IPS DF 6.9 (cell line): Measurements from ENCODE around the gene PTBP3.
"Not testable (repeated sequence)": the region's sequence is repeated elsewhere in the genome, so short reads cannot be mapped to it uniquely, and the experiment has no call there.

Source experiments
- DNase-seq: peaks from one replicate; pipeline ENCODE4 v3.0.0-alpha.2; 2013; ENCODE audit warnings: low read depth, low spot score
- H3K27ac ChIP-seq: one replicate; pipeline ENCODE4 v1.5.1; 2013; ENCODE audit warnings: low read length, control low read depth
- H3K27me3 ChIP-seq: 2 replicates; pipeline ENCODE4 v1.6.1; 2013; ENCODE audit warnings: mild to moderate bottlenecking, low read length; ENCODE audit not compliant: control insufficient read depth, insufficient read depth
- H3K36me3 ChIP-seq: 2 replicates; pipeline ENCODE4 v1.6.1; 2013; ENCODE audit warnings: low read length; ENCODE audit not compliant: control insufficient read depth, insufficient read depth
- H3K4me1 ChIP-seq: 2 replicates; pipeline ENCODE4 v1.6.1; 2013; ENCODE audit warnings: low read length; ENCODE audit not compliant: control insufficient read depth, insufficient read depth
- H3K4me3 ChIP-seq: 2 replicates; pipeline ENCODE4 v1.5.1; 2013; ENCODE audit warnings: mild to moderate bottlenecking, low read length
- H3K9me3 ChIP-seq: 2 replicates; pipeline ENCODE4 v1.6.1; 2013; ENCODE audit warnings: low read length, inconsistent platforms; ENCODE audit not compliant: control insufficient read depth, insufficient read depth
- WGBS: extraction: QIAGEN DNeasy Blood & Tissue Kit; methylation state at CpG from one replicate; pipeline ENCODE4 v1.1.7; 2013; ENCODE audit warnings: mixed read lengths, missing lambda C conversion rate; ENCODE audit not compliant: insufficient read length, insufficient coverage; 5-methylcytosine and 5-hydroxymethylcytosine counted together

PTBP3 gene

DNA sequence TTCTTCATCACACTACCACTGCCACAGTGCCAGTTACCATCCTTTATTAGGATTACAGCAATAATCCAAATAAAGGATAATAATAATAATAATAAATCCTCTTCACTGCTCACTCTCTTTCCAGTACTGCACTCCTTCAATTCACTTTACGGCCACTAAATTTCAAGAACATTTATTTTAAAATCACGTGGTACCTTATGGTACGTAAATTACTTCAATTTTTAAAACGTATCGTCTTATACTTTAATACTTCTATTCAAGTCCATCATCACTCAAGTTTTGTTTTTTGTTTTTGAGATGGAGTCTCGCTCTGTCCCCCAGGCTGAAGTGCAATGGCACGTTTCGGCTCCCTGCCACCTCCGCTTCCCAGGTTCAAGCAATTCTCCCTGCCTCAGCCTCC lies 36.5 kb downstream of the PTBP3 start:
- no peaks in the 10 kb centered on the region for H3K36me3 ChIP-seq
- 89% methylated on average over 4 of the region's 9 CpGs for WGBS
- H3K4me3 ChIP-seq = no peak overlapping the region
- H3K4me1 ChIP-seq = no peaks in the 10 kb centered on the region
- H3K9me3 ChIP-seq = no peaks in the 10 kb centered on the region
- DNase-seq = no peak
- H3K27me3 ChIP-seq = no peaks in the 10 kb centered on the region
- no peak overlapping the region for H3K27ac ChIP-seq

DNA sequence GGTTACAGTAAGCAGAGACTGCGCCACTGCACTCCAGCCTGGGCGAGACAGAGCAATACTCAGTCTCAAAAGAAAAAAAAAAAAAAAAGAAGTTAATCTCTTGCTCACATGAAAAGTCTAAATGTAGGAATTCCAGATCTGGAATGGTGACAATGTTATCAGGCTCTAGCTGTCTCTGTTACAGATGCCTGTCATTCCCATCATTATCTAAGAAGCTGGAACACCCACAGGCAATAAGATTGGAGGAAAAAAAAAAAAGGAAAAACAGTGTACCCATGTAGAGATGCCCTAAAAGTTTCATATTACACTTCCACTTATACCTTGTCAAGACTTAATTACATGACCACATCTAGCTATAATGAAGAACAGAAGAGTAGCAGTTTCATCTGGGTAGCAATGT lies 38.2 kb downstream of the PTBP3 start:
- no CpG with 5 or more reads among the region's 2 CpGs for WGBS
- H3K36me3 ChIP-seq = no peaks in the 10 kb centered on the region

GRCh38 chr9:112288029-112288428 lies 45.4 kb downstream of the PTBP3 start:
- H3K27me3 ChIP-seq = no peaks in the 10 kb centered on the region
- H3K36me3 ChIP-seq = no peaks in the 10 kb centered on the region
- DNase-seq = no peak
- H3K4me1 ChIP-seq = no peaks in the 10 kb centered on the region; the same call in 1 of the 2 replicates
- no peak overlapping the region for H3K27ac ChIP-seq
- no peaks in the 10 kb centered on the region for H3K9me3 ChIP-seq
- H3K4me3 ChIP-seq = no peak overlapping the region

More for the DNA sequence above, 38.2 kb downstream of the PTBP3 start:
- DNase-seq = no peak
- H3K9me3 ChIP-seq = no peaks in the 10 kb centered on the region
- H3K4me3 ChIP-seq = no peak overlapping the region
- H3K4me1 ChIP-seq = no peaks in the 10 kb centered on the region
- H3K27me3 ChIP-seq = no peaks in the 10 kb centered on the region
- no peak overlapping the region for H3K27ac ChIP-seq

DNA sequence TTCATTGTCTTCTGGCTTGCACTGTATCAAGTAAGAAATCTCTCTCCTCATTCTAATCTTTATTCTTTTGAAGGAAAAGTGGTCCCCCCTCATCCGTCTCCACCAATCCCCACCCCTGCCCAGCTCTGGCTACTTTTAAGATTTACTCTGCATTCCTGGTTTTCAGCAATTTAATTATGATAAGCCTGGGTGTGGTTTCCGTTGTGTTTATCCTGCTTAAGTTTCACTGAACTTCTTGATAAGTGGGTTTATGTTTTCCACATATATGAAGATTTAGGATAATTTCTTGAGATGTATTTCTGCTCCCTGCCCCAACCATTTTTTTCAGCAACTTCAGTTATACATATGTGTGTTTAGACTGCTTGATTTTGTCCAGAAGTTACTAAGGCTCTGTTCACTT lies 46.5 kb downstream of the PTBP3 start:
- no peaks in the 10 kb centered on the region for H3K9me3 ChIP-seq
- DNase-seq = no peak
- no peak overlapping the region for H3K27ac ChIP-seq
- H3K4me1 ChIP-seq = no peaks in the 10 kb centered on the region; the same call in 1 of the 2 replicates
- WGBS = no CpG with 5 or more reads among the region's 2 CpGs
- no peak overlapping the region for H3K4me3 ChIP-seq
- H3K36me3 ChIP-seq = no peaks in the 10 kb centered on the region
- H3K27me3 ChIP-seq = no peaks in the 10 kb centered on the region

DNA sequence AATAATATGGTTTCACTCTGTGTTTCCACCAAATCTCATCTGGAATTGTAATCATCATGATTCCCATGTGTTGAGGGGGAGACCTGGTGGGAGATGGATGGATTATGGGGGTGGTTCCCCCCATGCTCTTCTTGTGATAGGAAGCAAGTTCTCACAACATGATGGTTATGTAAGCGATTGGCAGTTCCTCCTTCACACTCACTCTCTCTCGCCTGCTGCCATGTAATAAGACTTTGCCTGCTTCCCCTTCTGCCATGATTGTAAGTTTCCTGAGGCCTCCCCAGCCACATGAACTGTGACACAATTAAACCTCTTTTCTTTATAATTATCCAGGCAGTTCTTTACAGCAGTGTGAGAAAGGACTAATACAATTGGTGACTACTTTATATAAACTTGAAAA lies 48.4 kb downstream of the PTBP3 start:
- no peak for DNase-seq
- Histone ChIP-seq H3K4me1 (no peaks in the 10 kb centered on the region; the same call in 1 of the 2 replicates), H3K27ac (no peak overlapping the region), H3K27me3 (no peaks in the 10 kb centered on the region), H3K9me3 (no peaks in the 10 kb centered on the region), H3K36me3 (no peaks in the 10 kb centered on the region), H3K4me3 (no peak overlapping the region)
- WGBS = no CpG with 5 or more reads among the region's 2 CpGs

DNA sequence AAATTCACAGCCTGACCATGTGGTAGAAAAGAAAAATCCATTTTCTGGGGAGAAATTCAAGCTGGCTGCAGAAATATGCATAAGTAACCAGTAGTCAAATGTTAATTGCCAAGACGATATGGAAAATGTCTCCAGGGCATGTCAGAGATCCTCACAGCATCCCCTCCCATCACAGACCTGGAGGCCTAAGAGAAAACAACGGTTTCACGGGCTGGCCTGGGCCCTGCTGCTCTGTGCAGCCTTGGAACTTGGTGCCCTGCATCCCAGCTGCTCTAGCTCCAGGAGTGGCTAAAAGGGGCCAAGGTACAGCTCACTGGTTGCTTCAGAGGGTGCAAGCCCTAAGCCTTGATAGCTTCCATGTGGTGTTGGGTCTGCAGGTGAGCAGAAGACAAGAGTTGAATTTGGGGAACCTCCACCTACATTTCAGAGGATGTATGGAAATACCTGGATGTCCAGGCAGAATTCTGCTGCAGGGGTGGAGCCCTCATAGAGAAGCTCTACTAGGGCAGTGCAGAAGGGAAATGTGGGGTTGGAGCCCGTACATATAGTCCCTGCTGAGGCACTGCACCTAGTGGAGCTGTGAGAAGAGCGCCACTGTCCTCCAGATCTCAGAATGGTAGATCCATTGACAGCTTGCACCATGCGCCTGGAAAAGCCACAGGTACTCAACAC lies 49.7 kb downstream of the PTBP3 start:
- DNase-seq = no peak
- no peaks in the 10 kb centered on the region for H3K36me3 ChIP-seq
- no CpG with 5 or more reads among the region's 6 CpGs for WGBS
- H3K27ac ChIP-seq = no peak overlapping the region
- no peaks in the 10 kb centered on the region for H3K9me3 ChIP-seq
- H3K27me3 ChIP-seq = no peaks in the 10 kb centered on the region
- H3K4me3 ChIP-seq = no peak overlapping the region
- H3K4me1 ChIP-seq = no peaks in the 10 kb centered on the region; the same call in 1 of the 2 replicates

- H3K4me1 ChIP-seq, H3K4me3 ChIP-seq, H3K9me3 ChIP-seq, H3K27me3 ChIP-seq, H3K36me3 ChIP-seq, DNase-seq, H3K27ac ChIP-seq: not testable (repeated sequence)
- no CpG with 5 or more reads among the region's 3 CpGs for WGBS
Observed at GRCh38 chr9:112282841-112283240, 50.6 kb downstream of the PTBP3 start.

- Histone ChIP-seq H3K4me3 (no peak overlapping the region), H3K27me3 (no peaks in the 10 kb centered on the region), H3K27ac (no peak overlapping the region), H3K9me3 (no peaks in the 10 kb centered on the region), H3K36me3 (no peaks in the 10 kb centered on the region), H3K4me1 (peaks cover 2% of the 10 kb centered on the region; the same call in 1 of the 2 replicates)
- no CpG with 5 or more reads among the region's 2 CpGs for WGBS
- no peak for DNase-seq
Observed at GRCh38 chr9:112280904-112281303, 52.5 kb downstream of the PTBP3 start.

- Histone ChIP-seq H3K36me3 (no peaks in the 10 kb centered on the region), H3K9me3 (no peaks in the 10 kb centered on the region), H3K4me1 (peaks cover 2% of the 10 kb centered on the region; the same call in 1 of the 2 replicates), H3K27me3 (no peaks in the 10 kb centered on the region), H3K4me3 (no peak overlapping the region), H3K27ac (no peak overlapping the region)
- no peak for DNase-seq
Observed at GRCh38 chr9:112279501-112279900, 53.9 kb downstream of the PTBP3 start.

- WGBS = no CpG with 5 or more reads among the region's 3 CpGs
- DNase-seq = no peak
Observed at GRCh38 chr9:112278152-112278551, 55.3 kb downstream of the PTBP3 start.

DNA sequence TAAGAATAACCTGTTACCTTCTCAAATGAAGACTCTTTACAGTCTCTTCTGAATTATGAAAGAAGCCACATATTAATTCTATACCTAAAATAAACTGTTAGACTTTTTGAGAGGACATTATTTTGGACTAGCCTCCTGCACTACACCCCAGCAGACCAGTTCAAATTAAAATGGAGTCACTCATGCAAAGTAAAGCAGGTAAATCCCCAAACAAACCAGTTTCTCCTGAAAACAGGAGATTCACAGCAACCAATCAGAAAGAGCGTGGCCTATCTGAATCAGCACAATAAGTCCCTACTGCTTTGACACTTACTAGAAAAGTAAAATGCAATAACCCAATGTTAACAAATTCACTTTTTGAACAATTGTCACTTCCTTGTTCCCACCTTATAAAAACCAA lies 58.8 kb downstream of the PTBP3 start:
- Histone ChIP-seq H3K27ac (no peak overlapping the region), H3K4me1 (peaks cover 2% of the 10 kb centered on the region; the same call in 1 of the 2 replicates), H3K36me3 (no peaks in the 10 kb centered on the region), H3K27me3 (no peaks in the 10 kb centered on the region), H3K9me3 (no peaks in the 10 kb centered on the region), H3K4me3 (no peak overlapping the region)
- DNase-seq = no peak
- no CpG with 5 or more reads among the region's 1 CpG for WGBS

More at GRCh38 chr9:112278152-112278551, 55.3 kb downstream of the PTBP3 start:
- Histone ChIP-seq H3K4me3 (no peak overlapping the region), H3K27ac (no peak overlapping the region), H3K27me3 (no peaks in the 10 kb centered on the region), H3K36me3 (no peaks in the 10 kb centered on the region), H3K9me3 (no peaks in the 10 kb centered on the region), H3K4me1 (peaks cover 2% of the 10 kb centered on the region; the same call in 1 of the 2 replicates)
